Measurements from ENCODE around the gene TNNI3. TPM values are rescaled to one million over a fixed set of nuclear protein-coding genes. Genes with fewer than 3 reads are reported as not detected.

Gene TNNI3
- total RNA-seq, 4 donors from 2014 or later = 1.6 to 6.2 (median 5.5) TPM

DNA sequence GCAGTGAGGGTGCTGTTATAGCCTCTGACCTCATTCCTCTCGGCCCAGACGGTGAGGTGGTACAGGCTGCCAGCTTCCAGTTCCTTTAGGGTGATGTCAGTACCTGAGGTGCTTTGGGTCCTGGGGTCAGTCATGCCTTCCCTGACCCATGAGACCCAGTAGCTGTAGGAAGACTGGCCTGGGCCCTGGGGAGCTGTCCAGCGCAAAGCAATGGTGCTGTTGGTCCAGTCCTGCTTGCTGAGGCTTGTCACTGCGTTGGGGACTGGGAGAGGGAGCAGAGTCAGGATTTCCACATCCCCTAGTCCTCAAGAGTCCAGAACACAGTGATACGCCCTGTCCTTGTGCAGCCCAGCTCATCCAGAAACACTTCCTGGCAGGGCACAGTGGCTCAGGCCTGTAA, 41.1 kb upstream of the TNNI3 start:
- intact Hi-C loops (cut with DNase I; ENCODE audit: low total_unique reads) = no loop called here
- no peak for TF ChIP-seq POLR2A (IDR thresholded peaks at IDR 0.05)
- TF ChIP-seq, protein P1, sequence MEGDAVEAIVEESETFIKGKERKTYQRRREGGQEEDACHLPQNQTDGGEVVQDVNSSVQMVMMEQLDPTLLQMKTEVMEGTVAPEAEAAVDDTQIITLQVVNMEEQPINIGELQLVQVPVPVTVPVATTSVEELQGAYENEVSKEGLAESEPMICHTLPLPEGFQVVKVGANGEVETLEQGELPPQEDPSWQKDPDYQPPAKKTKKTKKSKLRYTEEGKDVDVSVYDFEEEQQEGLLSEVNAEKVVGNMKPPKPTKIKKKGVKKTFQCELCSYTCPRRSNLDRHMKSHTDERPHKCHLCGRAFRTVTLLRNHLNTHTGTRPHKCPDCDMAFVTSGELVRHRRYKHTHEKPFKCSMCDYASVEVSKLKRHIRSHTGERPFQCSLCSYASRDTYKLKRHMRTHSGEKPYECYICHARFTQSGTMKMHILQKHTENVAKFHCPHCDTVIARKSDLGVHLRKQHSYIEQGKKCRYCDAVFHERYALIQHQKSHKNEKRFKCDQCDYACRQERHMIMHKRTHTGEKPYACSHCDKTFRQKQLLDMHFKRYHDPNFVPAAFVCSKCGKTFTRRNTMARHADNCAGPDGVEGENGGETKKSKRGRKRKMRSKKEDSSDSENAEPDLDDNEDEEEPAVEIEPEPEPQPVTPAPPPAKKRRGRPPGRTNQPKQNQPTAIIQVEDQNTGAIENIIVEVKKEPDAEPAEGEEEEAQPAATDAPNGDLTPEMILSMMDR (IDR thresholded peaks at IDR 0.05 in 4 of 5, conservative IDR thresholded peaks at IDR 0.05 in 1 of 5) = no peak
- DNase-seq (no peak), ATAC-seq (no peak)
- no peaks in the 10 kb centered on the region for H3K36me3 ChIP-seq
- no peaks in the 10 kb centered on the region for H3K4me1 ChIP-seq
- no peaks in the 10 kb centered on the region for H3K27me3 ChIP-seq
- H3K4me3 ChIP-seq = no peak overlapping the region
- in situ Hi-C loops (cut with MboI; ENCODE audit: low sequenced_read_pairs in 4 of 4) = no loop called here
- H3K27ac ChIP-seq = no peak overlapping the region
- no peaks in the 10 kb centered on the region for H3K9me3 ChIP-seq

DNA sequence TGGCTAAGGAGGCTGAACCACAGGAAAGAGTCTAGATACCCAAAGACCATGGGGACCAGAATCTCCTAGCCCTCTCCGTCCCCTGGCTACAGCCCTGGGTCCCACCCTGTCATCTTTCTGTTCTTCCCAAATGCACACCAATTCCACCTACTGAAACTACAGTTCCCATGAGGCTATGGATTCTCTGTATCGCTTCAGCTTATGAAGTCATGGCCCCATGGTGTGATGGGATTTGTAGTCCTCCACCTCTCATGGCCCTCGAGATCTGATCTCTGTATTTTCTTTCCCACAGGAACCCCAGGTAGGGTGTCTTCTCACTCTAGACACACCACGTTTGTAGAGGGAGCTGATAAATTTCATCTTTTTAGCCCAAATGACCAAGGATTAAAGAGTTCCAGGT, 40.0 kb upstream of the TNNI3 start:
- no peak for DNase-seq
- Histone ChIP-seq H3K27ac (no peak overlapping the region), H3K9me3 (no peaks in the 10 kb centered on the region), H3K27me3 (peaks cover 0 to 4% (median 0%) of the 10 kb centered on the region in 3 donors), H3K4me3 (no peak overlapping the region), H3K36me3 (no peaks in the 10 kb centered on the region), H3K4me1 (no peaks in the 10 kb centered on the region)
- in situ Hi-C loops (cut with MboI; ENCODE audit: low sequenced_read_pairs in 4 of 4) (no loop called here), intact Hi-C loops (cut with DNase I; ENCODE audit: low total_unique reads) (no loop called here)
- peak in 1 of 2 donors; percentile 62 for ATAC-seq
- TF ChIP-seq POLR2A (IDR thresholded peaks at IDR 0.05) = no peak
- TF ChIP-seq, protein P1 (IDR thresholded peaks at IDR 0.05 in 4 of 5, conservative IDR thresholded peaks at IDR 0.05 in 1 of 5) = no peak

DNA sequence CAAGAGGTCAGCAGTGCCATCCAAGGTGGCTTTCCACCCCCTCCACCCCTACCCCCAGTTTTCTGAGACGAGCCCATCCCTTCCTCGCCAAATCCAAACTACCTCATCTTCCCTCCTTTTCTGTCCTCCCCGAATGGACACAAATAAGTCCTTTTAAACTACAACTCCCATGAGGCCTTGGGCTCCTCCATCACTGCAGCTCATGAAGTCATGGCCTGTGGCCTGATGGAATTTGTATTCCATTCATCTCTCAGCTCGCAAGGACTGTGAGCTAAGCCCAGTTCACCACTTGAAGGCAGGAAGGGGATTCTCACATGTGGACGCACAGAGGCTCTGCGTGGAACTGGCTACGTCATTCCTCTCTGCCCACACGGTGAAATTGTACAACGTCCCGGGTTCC, 39.3 kb upstream of the TNNI3 start:
- H3K4me3 ChIP-seq = no peak overlapping the region
- in situ Hi-C loops (cut with MboI; ENCODE audit: low sequenced_read_pairs in 4 of 4) = no loop called here
- DNase-seq = no peak

DNA sequence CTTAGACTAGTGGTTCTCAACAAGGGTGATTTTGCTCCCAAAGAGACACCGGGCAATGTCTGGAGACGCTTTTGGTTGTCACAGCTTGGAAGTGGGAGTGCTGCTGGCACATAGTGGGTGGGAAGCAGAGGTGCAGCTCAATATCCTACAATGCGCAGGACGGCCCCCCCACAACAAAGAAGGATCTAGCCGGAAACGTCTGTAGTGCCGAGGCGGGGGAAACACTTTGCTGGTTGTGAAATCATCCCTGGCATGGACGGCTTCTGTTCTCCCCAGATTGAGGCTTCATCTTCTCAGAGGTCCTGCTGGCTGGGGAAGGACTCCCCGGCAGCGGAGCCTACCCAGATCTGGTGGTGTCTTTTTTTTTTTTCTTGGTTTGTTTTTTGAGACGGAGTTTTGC, 35.9 kb upstream of the TNNI3 start:
- Histone ChIP-seq H3K9me3 (no peaks in the 10 kb centered on the region), H3K27me3 (peaks cover 0 to 4% (median 0%) of the 10 kb centered on the region in 3 donors), H3K27ac (no peak overlapping the region), H3K4me3 (no peak overlapping the region), H3K36me3 (no peaks in the 10 kb centered on the region), H3K4me1 (no peaks in the 10 kb centered on the region)
- intact Hi-C loops (cut with DNase I; ENCODE audit: low total_unique reads) (no loop called here), in situ Hi-C loops (cut with MboI; ENCODE audit: low sequenced_read_pairs in 4 of 4) (no loop called here)
- no peak for DNase-seq
- TF ChIP-seq, protein P1 (IDR thresholded peaks at IDR 0.05 in 4 of 5, conservative IDR thresholded peaks at IDR 0.05 in 1 of 5) = no peak
- TF ChIP-seq POLR2A (IDR thresholded peaks at IDR 0.05) = no peak
- ATAC-seq = no peak

More for the DNA sequence above, 39.3 kb upstream of the TNNI3 start:
- H3K9me3 ChIP-seq = no peaks in the 10 kb centered on the region
- ATAC-seq = no peak
- no peak overlapping the region for H3K27ac ChIP-seq
- intact Hi-C loops (cut with DNase I; ENCODE audit: low total_unique reads) = no loop called here
- no peaks in the 10 kb centered on the region for H3K4me1 ChIP-seq
- H3K27me3 ChIP-seq = peaks cover 0 to 4% (median 0%) of the 10 kb centered on the region in 3 donors
- TF ChIP-seq, protein P1 (IDR thresholded peaks at IDR 0.05 in 4 of 5, conservative IDR thresholded peaks at IDR 0.05 in 1 of 5) = no peak
- TF ChIP-seq POLR2A (IDR thresholded peaks at IDR 0.05) = no peak
- no peaks in the 10 kb centered on the region for H3K36me3 ChIP-seq

DNA sequence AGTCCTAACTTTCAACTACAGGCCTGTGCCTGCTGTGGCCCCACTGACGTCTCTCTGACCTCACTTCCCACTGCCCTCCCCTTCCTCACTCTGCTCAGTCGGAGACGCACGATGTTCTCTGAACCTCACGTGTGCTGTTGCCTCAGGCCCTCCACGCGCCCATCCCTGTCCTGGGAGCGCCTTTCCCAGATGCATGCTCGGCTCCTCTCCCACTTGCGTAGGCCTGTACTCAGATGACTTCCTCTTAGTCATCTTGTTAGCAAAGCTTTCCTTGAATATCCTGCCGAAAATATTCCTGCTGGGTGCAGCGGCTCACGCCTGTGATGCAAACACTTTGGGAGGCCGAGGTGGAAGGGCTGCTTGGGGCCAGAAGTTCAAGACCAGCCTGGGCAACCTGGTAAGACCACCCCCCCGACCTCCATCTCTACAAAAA, 31.9 kb upstream of the TNNI3 start:
- in situ Hi-C loops (cut with MboI; ENCODE audit: low sequenced_read_pairs in 4 of 4) (no loop called here), intact Hi-C loops (cut with DNase I; ENCODE audit: low total_unique reads) (no loop called here)
- Histone ChIP-seq H3K27ac (no peak overlapping the region), H3K9me3 (no peaks in the 10 kb centered on the region), H3K27me3 (peaks cover 7 to 8% (median 8%) of the 10 kb centered on the region in 3 donors), H3K4me1 (no peaks in the 10 kb centered on the region), H3K4me3 (no peak overlapping the region), H3K36me3 (no peaks in the 10 kb centered on the region)
- peak in 1 of 2 donors; percentile 33 for DNase-seq
- peak in 1 of 2 donors; percentile 26 for ATAC-seq
- no peak for TF ChIP-seq POLR2A (IDR thresholded peaks at IDR 0.05)
- TF ChIP-seq, protein P1 (IDR thresholded peaks at IDR 0.05 in 4 of 5, conservative IDR thresholded peaks at IDR 0.05 in 1 of 5) = no peak
